NAMALWA (cell line): ENCODE data around the gene GOLGA6L2.
"Not testable (repeated sequence)": the region's sequence is repeated elsewhere in the genome, so short reads cannot be mapped to it uniquely, and the experiment has no call there.

Source experiments
- DNase-seq: peaks from one replicate; pipeline ENCODE4 v3.0.0-alpha.2; 2015; ENCODE audit warnings: low spot score

Gene GOLGA6L2

DNA sequence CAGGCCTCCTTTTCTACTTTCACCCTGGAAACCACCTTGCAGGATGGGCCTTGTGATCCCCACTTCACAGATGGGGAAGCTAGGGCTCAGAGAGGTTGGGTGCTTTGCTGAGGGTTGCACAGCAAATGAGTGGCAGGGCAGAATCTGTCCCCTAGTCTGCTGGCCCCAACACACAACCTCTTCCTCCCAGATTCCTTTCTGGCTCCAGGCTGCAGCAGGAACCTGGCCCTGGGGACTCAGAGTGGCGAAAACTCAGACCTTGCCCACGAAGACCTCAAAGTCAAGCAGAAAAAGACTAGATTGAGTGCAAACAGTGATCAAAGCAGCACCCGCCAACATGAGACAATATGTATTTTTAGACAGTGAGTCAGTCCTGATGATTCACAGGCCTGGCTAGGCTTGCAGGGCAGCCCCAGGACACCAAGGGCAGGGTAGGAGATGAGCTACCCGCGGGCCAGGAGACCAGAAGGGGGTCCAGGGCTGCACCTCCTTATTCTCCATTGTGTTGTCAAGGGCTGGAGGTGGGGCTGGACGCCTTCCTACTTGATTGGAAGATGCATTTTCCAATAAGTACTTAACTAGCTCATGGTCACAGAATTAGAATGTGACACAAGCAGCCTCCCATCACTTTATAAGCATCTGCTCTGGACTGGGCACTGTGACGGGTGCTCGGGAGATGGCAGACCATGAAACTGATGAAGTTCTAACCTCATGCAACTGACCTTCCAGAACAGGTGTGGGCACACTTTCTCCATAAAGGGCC, 23.9 kb downstream of the GOLGA6L2 start:
- DNase-seq = no peak

- DNase-seq = no peak
Measured at GRCh38 chr15:23422099-23422945, 24.7 kb downstream of the GOLGA6L2 start.

DNA sequence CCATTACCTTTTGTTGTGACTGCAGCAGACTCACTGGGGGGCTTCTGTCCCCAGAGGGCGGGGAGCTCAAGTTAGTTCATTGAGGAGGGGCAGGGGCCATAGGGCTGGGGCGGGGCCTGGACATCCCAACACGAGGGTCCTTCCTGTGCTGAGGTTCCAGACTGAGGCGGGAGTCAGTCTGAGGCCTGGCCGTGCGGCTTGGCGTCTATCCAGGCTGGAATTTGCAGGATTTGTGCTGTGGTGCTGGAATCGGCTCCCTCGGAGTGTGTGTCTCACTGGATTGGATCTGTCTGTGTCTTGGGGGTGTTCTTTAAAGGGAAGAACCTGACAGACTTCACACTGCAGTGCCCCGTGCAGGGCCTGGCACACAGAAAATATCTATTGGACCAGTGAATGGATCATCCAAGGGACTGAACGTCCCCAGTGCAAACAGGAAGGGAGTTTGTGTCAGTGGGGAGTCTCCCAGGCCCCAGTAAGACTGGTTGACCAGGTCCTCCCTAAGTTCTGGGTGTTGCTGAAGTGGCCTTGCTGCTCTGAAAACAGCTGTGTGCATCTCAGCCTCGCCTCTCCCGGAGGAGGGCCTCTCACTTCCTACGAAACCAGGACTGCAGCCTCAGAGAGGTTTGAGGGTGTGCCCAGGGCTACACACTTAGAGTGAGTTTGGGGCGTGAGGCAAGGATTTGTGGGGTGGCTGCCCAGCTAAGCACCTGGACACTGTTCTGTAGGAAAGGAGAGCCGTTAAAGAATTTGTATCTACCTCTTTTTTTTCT, 26.1 kb downstream of the GOLGA6L2 start:
- no peak for DNase-seq

DNA sequence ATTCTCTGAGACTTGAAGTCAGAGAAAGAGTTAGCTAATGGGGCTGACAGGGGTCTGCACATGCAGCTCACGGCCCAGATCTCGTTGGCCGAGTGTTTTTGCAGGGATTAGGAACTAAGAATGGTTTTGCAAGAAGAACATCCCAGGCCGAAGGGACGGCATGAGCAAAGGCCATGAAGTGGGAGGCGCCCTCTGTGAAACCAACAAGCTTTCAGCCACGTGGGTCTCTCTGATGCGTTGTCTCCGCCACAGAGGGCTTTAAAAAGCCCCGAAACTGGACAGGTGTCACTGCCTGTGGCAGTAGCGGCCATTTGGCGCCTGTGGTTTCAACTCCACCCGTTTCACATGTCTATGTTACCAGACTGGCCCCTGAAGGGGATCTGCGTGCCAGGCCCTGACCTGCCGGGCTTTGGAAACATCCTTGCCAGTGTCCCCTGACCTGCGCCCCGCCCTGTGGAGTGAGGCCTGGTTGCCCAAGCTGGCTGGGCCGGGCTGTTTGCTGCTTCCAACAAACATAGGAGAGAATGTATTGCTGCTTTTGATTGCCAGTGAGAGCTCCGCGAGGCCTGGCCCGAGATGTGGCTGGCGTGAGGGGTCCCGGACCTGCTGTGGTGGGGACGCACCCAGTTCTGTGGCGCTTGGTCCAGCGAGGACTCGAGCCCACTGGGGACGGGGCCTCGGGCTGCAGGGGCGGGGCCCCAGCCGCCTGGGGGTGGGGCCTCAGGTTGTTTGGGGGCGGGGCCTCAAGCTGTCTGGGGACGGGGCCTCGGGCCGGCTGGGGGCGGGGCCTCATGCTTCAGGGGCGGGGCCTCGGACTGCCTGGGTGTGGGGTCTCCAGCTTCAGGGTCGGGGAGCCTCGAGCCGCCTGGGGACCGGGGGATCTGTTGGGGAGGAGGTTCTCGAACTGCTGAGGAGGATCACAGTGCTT, 30.4 kb downstream of the GOLGA6L2 start:
- DNase-seq = peak; percentile 22

GRCh38 chr15:23415866-23416265, 31.2 kb downstream of the GOLGA6L2 start:
- DNase-seq = not testable (repeated sequence)

DNA sequence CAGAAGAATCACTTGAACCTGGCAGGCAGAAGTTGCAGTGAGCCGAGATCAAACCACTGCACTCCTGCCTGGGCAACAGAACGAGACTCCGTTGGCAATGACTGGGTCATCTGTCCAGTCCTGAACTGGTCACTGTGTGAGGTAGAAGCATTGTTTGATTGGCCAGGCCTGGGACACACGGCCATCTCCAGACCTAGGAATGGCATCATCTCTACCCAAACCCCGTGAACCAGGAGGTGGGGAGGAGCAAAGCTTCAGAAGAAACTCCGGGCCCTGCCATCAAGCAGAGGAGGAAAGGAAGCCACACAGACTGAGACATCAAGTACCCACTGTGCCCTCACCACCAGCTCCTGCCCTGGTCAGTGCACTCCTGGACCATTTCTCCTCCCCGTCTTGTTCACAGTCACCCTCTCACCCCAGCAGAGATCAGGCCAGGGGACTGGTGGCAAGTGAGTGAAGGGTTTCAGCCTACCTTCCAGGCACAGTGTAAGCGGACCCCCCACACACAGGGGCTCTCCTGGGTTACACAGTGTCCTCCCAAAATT, 31.6 kb downstream of the GOLGA6L2 start:
- no peak for DNase-seq

GRCh38 chr15:23412881-23413600, 34.0 kb downstream of the GOLGA6L2 start:
- not testable (repeated sequence) for DNase-seq

DNA sequence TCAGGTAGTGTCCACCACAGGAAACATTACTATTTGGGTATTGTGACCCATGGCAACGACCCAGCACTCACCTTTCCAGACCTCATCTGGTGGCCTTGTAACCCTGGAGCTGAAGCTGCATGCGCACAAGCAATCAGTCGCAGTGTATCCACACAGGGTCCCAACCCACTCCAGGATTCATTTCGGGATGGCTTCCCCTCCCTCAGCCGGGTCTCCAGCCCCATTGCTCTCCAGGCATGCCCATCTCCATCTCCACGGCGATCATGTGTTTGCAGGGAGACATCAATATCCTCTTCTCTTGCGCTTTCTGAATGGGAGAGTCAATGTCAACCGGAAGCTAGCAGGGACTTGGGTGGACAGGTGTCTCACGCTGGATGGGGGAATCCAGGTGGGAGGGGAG, 35.2 kb downstream of the GOLGA6L2 start:
- no peak for DNase-seq

DNA sequence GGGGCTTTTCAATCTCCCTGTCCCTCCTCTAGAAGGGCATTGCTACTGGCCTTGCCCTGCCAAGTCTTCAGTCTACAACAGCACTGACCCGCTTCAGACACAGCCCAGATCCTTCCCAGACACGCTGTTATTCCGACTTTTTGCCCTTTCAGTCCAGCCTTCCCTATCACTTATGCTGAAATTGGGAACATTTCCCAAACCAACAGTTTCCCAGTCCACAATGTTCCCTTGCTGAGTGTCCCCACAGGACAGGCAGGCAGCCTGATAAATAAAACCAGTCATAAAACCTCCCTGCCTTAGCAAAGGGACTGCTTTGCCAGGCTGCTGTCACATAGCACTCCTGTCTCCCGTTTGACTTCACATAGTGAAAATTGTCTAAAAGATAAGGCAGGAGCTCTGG, 43.5 kb downstream of the GOLGA6L2 start:
- no peak for DNase-seq

DNA sequence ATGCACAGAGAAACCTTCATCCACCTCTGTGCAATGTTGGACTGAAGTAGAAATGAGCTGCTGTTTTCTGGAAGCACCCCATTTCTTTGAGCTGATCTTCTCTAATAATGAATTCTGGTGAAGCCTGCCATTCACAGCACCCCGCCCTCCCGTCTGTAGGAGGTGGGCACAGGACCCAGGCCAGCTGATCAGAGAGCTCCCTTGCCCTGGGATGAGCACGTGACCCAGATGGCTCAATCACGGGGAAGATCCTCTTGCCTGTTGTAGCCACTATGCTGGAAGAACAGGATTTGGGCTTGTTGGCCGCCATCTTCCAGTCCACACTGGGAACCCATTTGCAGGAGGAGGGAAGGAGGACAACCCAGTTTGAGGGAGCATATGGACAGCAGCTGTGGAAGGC, 44.5 kb downstream of the GOLGA6L2 start:
- DNase-seq = no peak

DNA sequence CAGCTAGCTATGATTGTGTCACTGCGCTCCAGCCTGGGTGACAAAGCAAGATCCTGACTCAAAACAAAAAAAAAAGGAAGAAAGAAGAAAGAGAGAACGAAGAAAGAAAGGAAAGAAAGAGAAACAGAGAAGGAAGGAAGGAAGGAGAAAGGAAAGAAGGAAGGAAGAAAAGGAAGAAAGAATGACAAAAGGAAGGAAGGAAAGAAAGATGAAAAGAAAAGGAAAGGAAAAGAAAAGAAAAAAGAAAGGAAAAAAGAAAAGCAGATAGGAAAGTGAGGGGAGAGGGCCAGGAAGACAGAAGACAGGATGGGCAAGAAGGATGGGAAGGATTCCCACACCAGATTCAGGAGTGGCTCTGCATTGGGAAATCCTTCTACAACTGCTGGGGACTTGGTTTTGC, 44.9 kb downstream of the GOLGA6L2 start:
- DNase-seq = no peak

DNA sequence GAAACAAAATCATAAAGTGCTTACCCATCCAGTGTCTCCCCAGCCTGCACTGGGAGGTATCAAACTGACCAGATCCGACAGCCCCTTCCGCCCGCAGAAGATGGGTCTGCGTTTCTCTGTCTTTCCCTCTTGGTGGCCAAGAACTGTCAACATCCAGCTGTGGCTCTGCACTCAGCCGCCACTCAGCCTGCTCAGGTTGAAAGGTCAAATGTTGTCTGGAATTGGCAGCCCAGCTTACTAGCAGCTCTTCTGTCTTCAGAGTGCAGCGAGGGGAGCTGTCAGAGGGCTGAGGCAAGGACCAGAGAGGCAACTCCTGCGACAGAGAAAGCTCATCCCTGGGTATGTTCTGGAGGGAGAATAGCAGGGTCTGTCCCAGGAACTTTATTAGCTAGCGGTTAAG, 45.4 kb downstream of the GOLGA6L2 start:
- DNase-seq = no peak

- DNase-seq = not testable (repeated sequence)
Measured at GRCh38 chr15:23399207-23399606, 47.8 kb downstream of the GOLGA6L2 start.

GRCh38 chr15:23398357-23398756, 48.7 kb downstream of the GOLGA6L2 start:
- not testable (repeated sequence) for DNase-seq

GRCh38 chr15:23397779-23398178, 49.3 kb downstream of the GOLGA6L2 start:
- no peak for DNase-seq

DNA sequence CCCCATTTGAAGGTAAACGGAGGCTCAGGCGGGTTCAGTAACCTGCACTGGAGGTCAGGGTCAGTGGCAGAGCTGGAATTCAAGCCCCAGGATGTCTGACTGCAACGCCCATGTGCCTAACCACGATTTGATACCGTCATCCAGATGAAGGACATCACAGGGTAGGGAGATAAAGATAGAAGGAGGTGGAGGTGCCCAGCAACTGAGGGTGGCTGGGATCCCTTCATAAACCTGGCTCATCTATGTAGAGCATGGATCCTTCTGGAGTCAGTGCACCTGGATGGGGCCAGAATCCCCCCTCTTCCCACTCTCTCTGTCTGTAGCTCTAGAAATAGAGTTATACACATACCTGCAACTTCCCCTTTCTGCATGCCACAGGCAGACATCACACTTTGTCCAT, 51.2 kb downstream of the GOLGA6L2 start:
- DNase-seq = no peak

DNA sequence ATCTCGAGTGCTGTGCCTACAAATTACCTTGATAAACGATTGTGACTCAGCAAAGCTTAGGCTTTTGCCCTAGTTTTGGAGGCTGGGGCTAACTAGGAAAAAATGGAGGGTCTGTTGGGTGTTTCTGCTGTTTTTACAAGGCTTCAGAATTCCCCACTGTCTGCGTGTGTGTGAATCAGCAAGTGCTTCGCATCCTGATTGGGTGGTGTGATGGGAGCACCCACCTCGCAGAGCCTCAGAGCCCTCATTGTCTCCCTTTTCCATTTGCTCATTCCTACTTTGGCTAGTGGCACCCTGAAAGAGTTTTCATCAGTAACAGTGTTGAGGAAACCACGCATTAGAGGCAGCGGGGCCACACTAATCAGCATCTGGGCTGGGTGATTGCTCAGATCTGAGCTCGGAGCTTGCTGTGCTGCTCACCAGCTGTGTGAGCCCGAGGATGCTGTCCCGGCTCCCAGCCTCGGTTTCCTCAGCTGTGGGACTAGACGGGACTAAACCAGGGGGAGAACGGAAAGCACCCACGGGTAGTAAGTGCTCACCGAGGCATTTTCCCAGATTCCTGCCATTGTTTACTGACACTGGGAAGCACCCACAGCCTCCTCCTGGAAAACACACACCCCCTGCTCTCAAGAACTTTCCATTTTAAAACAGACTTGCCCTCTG, 51.9 kb downstream of the GOLGA6L2 start:
- no peak for DNase-seq
